Fibroblast of the aortic adventitia (primary cell): ENCODE data around the gene DENND1A. TPM values are rescaled to one million over a fixed set of nuclear protein-coding genes. Genes with fewer than 3 reads are reported as not detected.

ENCODE experiments used
- DNase-seq: peaks from one replicate; pipeline ENCODE4 v3.0.0-alpha.2; 2010; ENCODE audit warnings: low read depth
- H3K4me3 ChIP-seq: 2 replicates; pipeline ENCODE4 v1.5.1; 2011; ENCODE audit warnings: low read depth, mild to moderate bottlenecking, control low read depth, low read length, moderate library complexity
- total RNA-seq: library from RNA; depleted of rRNA; stranded (reverse); fragments of >200 nt; gene quantifications from 2 replicates; pipeline ENCODE4 v1.2.3, GENCODE V29; 2012; ENCODE audit warnings: low replicate concordance
- TF ChIP-seq, protein P1 (sequence below): IDR thresholded peaks from 2 replicates; pipeline ENCODE4 v1.5.1; 2011; ENCODE audit warnings: mild to moderate bottlenecking, low read length, control low read depth, inconsistent platforms; ENCODE audit not compliant: insufficient read depth

The DENND1A gene
- total RNA-seq, 1 donor, result 27.7 TPM

- TF ChIP-seq, protein P1, sequence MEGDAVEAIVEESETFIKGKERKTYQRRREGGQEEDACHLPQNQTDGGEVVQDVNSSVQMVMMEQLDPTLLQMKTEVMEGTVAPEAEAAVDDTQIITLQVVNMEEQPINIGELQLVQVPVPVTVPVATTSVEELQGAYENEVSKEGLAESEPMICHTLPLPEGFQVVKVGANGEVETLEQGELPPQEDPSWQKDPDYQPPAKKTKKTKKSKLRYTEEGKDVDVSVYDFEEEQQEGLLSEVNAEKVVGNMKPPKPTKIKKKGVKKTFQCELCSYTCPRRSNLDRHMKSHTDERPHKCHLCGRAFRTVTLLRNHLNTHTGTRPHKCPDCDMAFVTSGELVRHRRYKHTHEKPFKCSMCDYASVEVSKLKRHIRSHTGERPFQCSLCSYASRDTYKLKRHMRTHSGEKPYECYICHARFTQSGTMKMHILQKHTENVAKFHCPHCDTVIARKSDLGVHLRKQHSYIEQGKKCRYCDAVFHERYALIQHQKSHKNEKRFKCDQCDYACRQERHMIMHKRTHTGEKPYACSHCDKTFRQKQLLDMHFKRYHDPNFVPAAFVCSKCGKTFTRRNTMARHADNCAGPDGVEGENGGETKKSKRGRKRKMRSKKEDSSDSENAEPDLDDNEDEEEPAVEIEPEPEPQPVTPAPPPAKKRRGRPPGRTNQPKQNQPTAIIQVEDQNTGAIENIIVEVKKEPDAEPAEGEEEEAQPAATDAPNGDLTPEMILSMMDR, result no peak
- no peak overlapping the region for H3K4me3 ChIP-seq
- DNase-seq, result no peak
These were observed 156.1 kb downstream of the DENND1A start for GRCh38 chr9:123773783-123774182.

DNA sequence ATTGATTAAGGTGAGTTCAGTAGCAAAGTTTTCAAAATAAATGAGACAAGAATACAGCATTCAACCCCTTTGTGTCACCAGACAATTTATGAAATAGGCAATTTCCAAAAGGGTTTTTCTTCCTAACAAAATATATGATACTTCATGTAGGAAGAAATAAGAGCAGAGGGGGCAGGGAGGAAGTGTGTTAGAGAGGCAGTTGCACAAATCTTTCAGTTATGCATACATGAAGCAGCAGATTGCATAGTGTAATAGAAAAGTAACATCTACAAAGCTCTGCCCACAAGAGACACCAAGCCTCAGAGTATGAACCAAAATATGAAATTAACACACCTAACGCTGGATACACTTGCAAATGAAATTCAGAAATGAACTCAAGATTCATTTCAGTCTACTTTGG, 157.0 kb downstream of the DENND1A start:
- no peak for DNase-seq
- no peak overlapping the region for H3K4me3 ChIP-seq
- TF ChIP-seq, protein P1, result no peak

- no peak overlapping the region for H3K4me3 ChIP-seq
- TF ChIP-seq, protein P1, result no peak
- no peak for DNase-seq
These were observed 157.6 kb downstream of the DENND1A start for GRCh38 chr9:123772374-123772773.

GRCh38 chr9:123771690-123772089, 158.2 kb downstream of the DENND1A start:
- DNase-seq, result no peak
- TF ChIP-seq, protein P1, result no peak
- no peak overlapping the region for H3K4me3 ChIP-seq

DNA sequence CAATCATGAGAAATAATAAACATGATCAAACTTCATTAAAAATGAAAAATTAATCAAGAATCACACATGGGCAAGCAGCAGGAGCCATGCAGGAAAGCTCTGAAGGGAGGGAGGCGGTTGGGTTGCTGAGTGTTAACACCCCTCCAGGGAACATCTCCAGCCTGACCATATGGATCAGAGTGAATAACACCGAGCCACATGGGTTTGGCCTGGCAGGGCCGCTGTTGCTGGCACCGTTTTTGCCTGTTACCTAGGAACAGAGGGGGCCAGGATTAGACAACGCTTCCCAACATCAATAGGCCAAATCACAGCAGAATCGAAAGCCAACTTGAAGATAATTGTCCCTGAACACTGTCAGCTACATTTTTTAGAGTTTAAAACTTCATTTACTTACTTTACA, 160.2 kb downstream of the DENND1A start:
- TF ChIP-seq, protein P1, result no peak
- no peak for DNase-seq

GRCh38 chr9:123763910-123764588, 165.9 kb downstream of the DENND1A start:
- H3K4me3 ChIP-seq, result no peak overlapping the region
- DNase-seq, result peak; percentile 70

More for the DNA sequence above, 160.2 kb downstream of the DENND1A start:
- no peak overlapping the region for H3K4me3 ChIP-seq

More at GRCh38 chr9:123763910-123764588, 165.9 kb downstream of the DENND1A start:
- TF ChIP-seq, protein P1, result no peak
